Measurements from ENCODE around the gene GPC3.

- TF ChIP-seq CTCF (IDR thresholded peaks at IDR 0.05) (no peak), POLR2A (IDR thresholded peaks at IDR 0.05) (no peak), POLR2AphosphoS5 (IDR thresholded peaks at IDR 0.05; ENCODE audit: insufficient read depth in 1 of 2, low read depth in 1 of 2) (no peak)
These were observed 34.3 kb downstream of the GPC3 start for GRCh38 chrX:133951098-133951497.
